HG03521 (cell line): ENCODE measurements around the gene PTGDR2.

Experiments used
- ATAC-seq: cut with Tn5 transposase; IDR thresholded peaks from one replicate; pipeline ENCODE4 v1.9.1; 2021; ENCODE audit warnings: mild to moderate bottlenecking, moderate library complexity; ENCODE audit not compliant: unreplicated experiment

PTGDR2 gene

GRCh38 chr11:60816590-60817157 lies 39.1 kb downstream of the PTGDR2 start:
- no peak for ATAC-seq

GRCh38 chr11:60814112-60814511 lies 41.6 kb downstream of the PTGDR2 start:
- no peak for ATAC-seq

- ATAC-seq = no peak
Measured at GRCh38 chr11:60813324-60813723, 42.4 kb downstream of the PTGDR2 start.

GRCh38 chr11:60810569-60810968 lies 45.2 kb downstream of the PTGDR2 start:
- no peak for ATAC-seq

- ATAC-seq = no peak
Measured at GRCh38 chr11:60810151-60810550, 45.6 kb downstream of the PTGDR2 start.

- no peak for ATAC-seq
Measured at GRCh38 chr11:60809691-60810090, 46.1 kb downstream of the PTGDR2 start.

GRCh38 chr11:60809249-60809648 lies 46.5 kb downstream of the PTGDR2 start:
- ATAC-seq = no peak

GRCh38 chr11:60803273-60803936 lies 52.3 kb downstream of the PTGDR2 start:
- ATAC-seq = no peak

- no peak for ATAC-seq
Measured at GRCh38 chr11:60801194-60801593, 54.6 kb downstream of the PTGDR2 start.
